ENCODE results near the gene ZNF407.

GRCh38 chr18:74645679-74646078, 48.0 kb downstream of the ZNF407 start:
- TF ChIP-seq CTCF (IDR thresholded peaks at IDR 0.05): no peak
- TF ChIP-seq EZH2phosphoT487 (IDR thresholded peaks at IDR 0.05): no peak
- TF ChIP-seq EZH2 (IDR thresholded peaks at IDR 0.05): no peak

Data from neural progenitor cell (in vitro differentiated cells).